Esophagus muscularis mucosa (tissue), 3 donors: Measurements from ENCODE around the gene KLF14.

Source experiments
- CTCF ChIP-seq, 3 experiments: fragments of 200-600 bp in 2 of 3; fragments of 450-650 bp in 1 of 3; sonication (generic) in 2 of 3; IDR thresholded peaks; one replicate each; pipeline ENCODE4 v1.5.1; 2017 to 2019; ENCODE audit warnings: antibody characterized with exemption in 3 of 3, mild to moderate bottlenecking in 2 of 3, moderate library complexity in 1 of 3
- POLR2AphosphoS5 ChIP-seq, 2 donors: sonication (generic); formaldehyde crosslinking; IDR thresholded peaks; one replicate each; pipeline ENCODE4 v1.6.1; 2017; ENCODE audit warnings: antibody characterized with exemption in 2 of 2

- TF ChIP-seq CTCF (IDR thresholded peaks at IDR 0.05), result no peak
- TF ChIP-seq POLR2AphosphoS5 (IDR thresholded peaks at IDR 0.05), result no peak
These were observed 21.6 kb downstream of the KLF14 start for GRCh38 chr7:130712416-130712815.
